GM21529 (cell line): ENCODE results near the gene CPNE8.

Experiments
- ATAC-seq: cut with Tn5 transposase; IDR thresholded peaks from one replicate; pipeline ENCODE4 v1.9.1; 2021; ENCODE audit not compliant: unreplicated experiment

CPNE8 gene

GRCh38 chr12:38898001-38898684 lies 7.2 kb downstream of the CPNE8 start:
- ATAC-seq: no peak

GRCh38 chr12:38895446-38895845 lies 9.9 kb downstream of the CPNE8 start:
- ATAC-seq: no peak

GRCh38 chr12:38892976-38893375 lies 12.4 kb downstream of the CPNE8 start:
- no peak for ATAC-seq

GRCh38 chr12:38892087-38892786 lies 13.2 kb downstream of the CPNE8 start:
- ATAC-seq: peak; percentile 67

- ATAC-seq: no peak
Observed at GRCh38 chr12:38890102-38890855, 15.1 kb downstream of the CPNE8 start.

- no peak for ATAC-seq
Observed at GRCh38 chr12:38889297-38889815, 16.0 kb downstream of the CPNE8 start.

- ATAC-seq: no peak
Observed at GRCh38 chr12:38887770-38888169, 17.6 kb downstream of the CPNE8 start.

GRCh38 chr12:38886931-38887330 lies 18.5 kb downstream of the CPNE8 start:
- ATAC-seq: no peak

- ATAC-seq: no peak
Observed at GRCh38 chr12:38886064-38886463, 19.3 kb downstream of the CPNE8 start.

GRCh38 chr12:38884666-38885065 lies 20.7 kb downstream of the CPNE8 start:
- no peak for ATAC-seq

- ATAC-seq: no peak
Observed at GRCh38 chr12:38883629-38884134, 21.7 kb downstream of the CPNE8 start.

GRCh38 chr12:38880288-38880687 lies 25.1 kb downstream of the CPNE8 start:
- ATAC-seq: no peak

GRCh38 chr12:38878986-38879385 lies 26.4 kb downstream of the CPNE8 start:
- ATAC-seq: no peak

- ATAC-seq: no peak
Observed at GRCh38 chr12:38878333-38878705, 27.1 kb downstream of the CPNE8 start.

- ATAC-seq: no peak
Observed at GRCh38 chr12:38875586-38876228, 29.7 kb downstream of the CPNE8 start.

- no peak for ATAC-seq
Observed at GRCh38 chr12:38872561-38872960, 32.8 kb downstream of the CPNE8 start.

GRCh38 chr12:38872156-38872555 lies 33.2 kb downstream of the CPNE8 start:
- no peak for ATAC-seq

- ATAC-seq: no peak
Observed at GRCh38 chr12:38869036-38869435, 36.4 kb downstream of the CPNE8 start.

GRCh38 chr12:38850461-38850860 lies 54.9 kb downstream of the CPNE8 start:
- ATAC-seq: no peak

GRCh38 chr12:38847247-38847646 lies 58.1 kb downstream of the CPNE8 start:
- no peak for ATAC-seq

- ATAC-seq: no peak
Observed at GRCh38 chr12:38844267-38844666, 61.1 kb downstream of the CPNE8 start.
